Fibroblast of skin of left quadriceps (primary cell): ENCODE data around the gene IGSF11.
"Not testable (repeated sequence)": the region's sequence is repeated elsewhere in the genome, so short reads cannot be mapped to it uniquely, and the experiment has no call there.

Source experiments
- DNase-seq, 2 experiments: peaks; one replicate each; pipeline ENCODE4 v3.0.0-alpha.2; 2013; ENCODE audit warnings: low read depth in 2 of 2

The IGSF11 gene

GRCh38 chr3:118988198-118989130, 46.2 kb downstream of the IGSF11 start:
- DNase-seq, result no peak

DNA sequence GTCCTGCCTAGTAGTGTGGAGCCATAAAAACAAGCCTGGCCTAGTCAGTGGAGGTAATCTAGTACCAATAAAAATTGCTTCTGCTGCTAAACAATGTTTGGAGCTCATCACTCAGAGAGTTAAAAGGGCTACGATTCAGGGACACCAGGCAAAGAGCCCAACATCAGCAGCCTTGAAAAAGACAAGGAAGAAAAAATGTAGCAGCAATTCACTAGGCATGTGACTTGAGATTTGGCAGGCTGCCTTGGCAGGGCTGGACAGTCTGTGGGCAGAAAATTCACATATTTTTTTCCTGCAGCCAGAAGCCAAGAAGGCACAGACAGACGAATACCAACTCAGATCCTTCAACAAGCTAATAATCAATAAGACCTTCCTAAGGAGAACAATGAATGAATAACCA, 47.2 kb downstream of the IGSF11 start:
- DNase-seq, result no peak

DNA sequence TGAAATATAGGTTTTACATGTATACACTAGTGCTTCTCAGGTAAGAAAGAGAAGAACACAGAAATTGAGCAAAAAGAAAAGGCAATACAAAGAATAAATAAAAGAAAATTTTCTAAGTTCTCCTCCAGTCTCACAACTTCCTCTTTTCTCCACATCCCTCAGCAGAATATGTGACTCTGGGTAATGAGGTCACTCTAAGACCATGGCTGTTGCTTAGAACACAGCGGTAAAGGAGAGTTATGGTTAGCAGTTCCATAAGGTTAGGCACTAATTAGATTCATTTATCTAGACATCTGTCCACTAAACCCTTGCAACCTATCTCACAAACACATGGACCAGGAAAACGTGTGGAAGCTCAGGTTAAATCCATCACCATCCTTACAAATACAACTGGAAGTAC, 47.9 kb downstream of the IGSF11 start:
- no peak for DNase-seq

GRCh38 chr3:118984699-118985098, 49.9 kb downstream of the IGSF11 start:
- DNase-seq, result no peak

DNA sequence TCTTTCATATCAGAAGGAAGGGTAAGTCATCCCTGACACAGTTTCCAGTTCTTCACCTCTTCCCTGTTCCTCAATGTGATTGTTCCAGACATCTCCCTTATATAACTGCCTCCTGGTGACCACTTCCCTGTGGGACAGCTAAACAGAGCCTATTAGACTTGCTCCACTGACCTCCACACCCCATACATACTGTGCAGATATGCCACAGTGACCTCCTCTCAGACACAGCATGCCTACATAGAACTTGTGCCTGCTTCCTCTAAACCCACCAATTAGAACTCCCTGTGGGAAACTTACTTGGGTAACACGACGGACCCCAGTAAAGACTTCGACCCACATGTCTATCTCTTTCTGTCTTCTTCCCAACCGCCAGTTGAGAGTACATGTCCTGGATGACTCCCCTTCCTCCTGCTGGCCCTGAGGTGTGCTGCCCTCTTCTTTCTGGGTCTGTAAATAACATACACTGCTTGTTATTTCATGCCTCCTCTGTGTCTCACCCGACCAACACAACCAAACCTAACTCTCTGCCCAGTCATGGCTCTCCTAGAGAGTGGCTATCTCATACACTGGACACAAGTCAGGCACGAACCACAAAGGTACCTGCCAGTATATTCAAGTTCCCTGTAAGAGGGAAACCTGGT, 53.0 kb downstream of the IGSF11 start:
- no peak for DNase-seq

DNA sequence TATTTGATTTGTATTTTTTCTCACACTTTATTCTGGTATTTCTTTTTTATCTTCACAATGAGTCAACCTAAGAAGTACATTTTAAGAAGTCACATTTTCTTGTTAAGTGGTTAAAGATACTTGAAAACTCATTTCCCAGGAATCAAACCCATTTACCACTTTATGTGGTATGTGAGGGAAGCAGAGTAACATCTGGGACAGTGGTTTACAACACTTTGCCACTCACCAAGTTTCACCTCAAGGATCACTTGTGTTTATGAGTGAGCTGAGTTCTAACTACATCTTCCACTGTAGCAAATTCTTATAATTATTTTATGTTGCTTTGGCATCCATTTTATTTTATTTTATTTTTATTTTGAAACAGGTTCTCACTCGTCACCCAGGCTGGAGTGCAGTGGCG, 53.8 kb downstream of the IGSF11 start:
- DNase-seq, result no peak

GRCh38 chr3:118978393-118978758, 56.3 kb downstream of the IGSF11 start:
- no peak for DNase-seq

- no peak for DNase-seq
These were observed 56.8 kb downstream of the IGSF11 start for GRCh38 chr3:118977671-118978392.

- DNase-seq, result no peak
These were observed 57.5 kb downstream of the IGSF11 start for GRCh38 chr3:118977118-118977517.

- DNase-seq, result not testable (repeated sequence)
These were observed 59.2 kb downstream of the IGSF11 start for GRCh38 chr3:118975476-118975875.

GRCh38 chr3:118974356-118975097, 60.1 kb downstream of the IGSF11 start:
- DNase-seq, result no peak

- DNase-seq, result no peak
These were observed 61.6 kb downstream of the IGSF11 start for GRCh38 chr3:118973050-118973449.

- no peak for DNase-seq
These were observed 63.8 kb downstream of the IGSF11 start for GRCh38 chr3:118970819-118971218.

DNA sequence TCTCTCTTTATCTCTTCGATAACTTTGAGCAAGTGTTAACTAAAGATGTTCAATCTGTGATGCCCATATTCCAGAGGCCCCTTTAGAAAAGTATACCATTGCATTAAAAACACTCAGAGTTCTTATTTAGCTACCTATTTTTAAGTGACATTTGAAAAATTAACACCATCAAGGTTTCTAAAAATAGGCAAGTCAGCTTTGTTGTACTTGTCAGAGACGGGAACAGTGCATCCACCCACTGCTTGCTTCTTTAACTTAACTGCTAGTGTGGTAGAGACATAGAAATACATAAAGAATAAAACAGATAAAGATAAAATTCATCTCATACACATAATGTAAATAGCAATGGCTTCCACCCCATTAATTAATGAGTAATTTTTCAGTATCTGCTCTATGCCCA, 66.0 kb downstream of the IGSF11 start:
- no peak for DNase-seq

DNA sequence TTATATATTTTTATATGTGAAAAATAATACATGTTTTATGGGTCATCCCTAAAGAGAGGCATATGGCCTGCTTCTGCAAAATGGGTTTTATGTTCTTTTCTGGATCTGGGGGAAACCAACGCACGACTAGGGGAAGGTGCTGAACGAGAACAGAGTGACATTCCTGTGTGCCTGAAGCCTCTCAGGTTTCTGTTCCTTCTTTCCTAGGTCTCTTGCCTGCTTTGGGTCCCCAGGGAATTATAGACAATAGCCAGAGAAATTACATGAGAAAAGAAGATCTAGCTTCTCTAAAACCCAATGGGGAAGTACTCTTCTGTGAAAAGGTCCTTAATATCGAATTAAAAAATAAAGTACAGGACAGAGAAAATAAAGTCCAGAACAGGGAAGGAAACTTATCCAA, 66.5 kb downstream of the IGSF11 start:
- no peak for DNase-seq

DNA sequence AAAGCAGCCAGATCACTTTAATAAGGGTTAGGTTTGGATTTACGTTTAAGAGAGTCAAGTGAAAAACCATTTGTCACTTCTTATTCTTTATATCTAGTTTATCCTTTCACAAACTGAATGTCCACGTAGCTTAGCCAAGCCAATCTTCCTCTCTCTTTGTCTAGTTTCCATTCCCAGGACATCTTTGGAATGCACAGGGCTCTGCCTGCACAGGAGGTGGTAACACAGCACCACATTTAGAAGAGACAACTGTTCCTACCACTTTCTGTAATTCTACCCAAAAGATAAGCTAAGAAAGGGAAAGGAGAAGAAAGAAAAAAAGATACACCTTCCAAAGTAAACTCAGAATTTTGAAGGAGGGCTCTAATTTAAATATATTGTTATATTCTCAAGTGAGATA, 67.9 kb downstream of the IGSF11 start:
- no peak for DNase-seq

DNA sequence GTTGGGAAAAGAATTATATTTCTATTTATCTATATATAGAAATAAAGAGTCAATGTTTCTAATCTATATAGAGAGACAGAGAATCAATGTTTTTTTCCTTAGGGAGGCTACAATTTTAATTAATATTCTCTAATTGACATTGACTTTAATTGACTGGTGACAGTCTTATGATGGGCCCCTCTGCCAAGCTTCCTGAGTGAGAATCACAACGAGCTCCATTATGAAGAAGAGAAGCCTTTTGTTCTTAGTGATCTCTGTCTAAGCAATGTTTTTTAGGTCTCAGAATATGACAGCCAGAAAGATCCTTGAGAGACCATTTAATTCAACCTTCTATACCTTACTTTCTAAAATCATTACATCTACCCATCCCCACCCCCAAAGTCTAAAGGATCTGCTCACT, 70.9 kb downstream of the IGSF11 start:
- no peak for DNase-seq

- DNase-seq, result peak in 1 of 2 experiments; percentile 0
These were observed 73.7 kb downstream of the IGSF11 start for GRCh38 chr3:118960876-118961450.

DNA sequence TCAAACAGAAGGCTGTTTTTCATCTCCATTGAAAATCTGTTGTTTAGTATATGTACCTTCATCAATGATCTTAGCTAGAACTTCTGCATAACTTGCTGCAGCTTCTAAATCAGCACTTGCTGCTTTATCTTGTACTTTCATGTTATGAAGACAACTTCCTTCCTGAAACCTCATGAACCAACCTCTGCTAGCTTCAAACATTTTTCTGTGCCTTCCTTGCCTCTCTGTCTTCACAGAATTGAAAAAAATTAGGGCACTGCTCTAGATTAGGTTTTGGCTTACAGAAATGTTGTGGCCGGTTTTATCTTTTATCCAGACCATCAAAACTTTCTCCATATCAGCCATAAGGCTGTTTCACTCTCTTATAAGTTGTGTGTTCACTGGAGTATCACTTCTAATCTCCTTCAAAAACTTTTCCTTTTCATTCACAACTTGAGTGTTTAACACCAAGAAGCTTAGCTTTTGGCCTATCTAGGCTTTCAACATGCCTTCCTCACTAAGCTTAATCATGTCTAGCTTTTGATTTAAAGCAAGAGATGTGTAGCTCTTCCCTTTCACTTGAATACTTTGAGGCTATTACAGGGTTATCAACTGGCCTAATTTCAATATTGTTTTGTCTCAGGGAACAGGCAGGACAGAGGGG, 78.6 kb downstream of the IGSF11 start:
- no peak for DNase-seq

- no peak for DNase-seq
These were observed 83.6 kb downstream of the IGSF11 start for GRCh38 chr3:118951089-118951488.
